Transverse colon (tissue), 4 donors: ENCODE measurements around the gene NEDD4L. TPM values are rescaled to one million over a fixed set of nuclear protein-coding genes. Genes with fewer than 3 reads are reported as not detected.

ENCODE experiments used
- DNase-seq: peaks from one replicate; pipeline ENCODE4 v3.0.0-alpha.2; 2019
- H3K27ac ChIP-seq, 4 donors: fragments of 200-600 bp; sonication (generic); 2 replicates each; pipeline ENCODE4 v1.5.1; 2016 to 2018; ENCODE audit warnings: inconsistent platforms in 4 of 4
- H3K27me3 ChIP-seq: fragments of 200-600 bp; sonication (generic); 2 replicates; pipeline ENCODE4 v1.5.1; 2017; ENCODE audit warnings: inconsistent platforms
- H3K36me3 ChIP-seq, 4 donors: fragments of 200-600 bp; sonication (generic); 2 replicates each; pipeline ENCODE4 v1.5.1; 2017 to 2019; ENCODE audit warnings: inconsistent platforms in 4 of 4
- H3K4me1 ChIP-seq, 4 donors: fragments of 200-600 bp; sonication (generic); 2 replicates each; pipeline ENCODE4 v1.5.1; 2017 to 2020; ENCODE audit warnings: inconsistent platforms in 4 of 4
- H3K4me3 ChIP-seq, 4 donors: fragments of 200-600 bp; sonication (generic); 1 replicate in 1 of 4; 2 replicates in 3 of 4; pipeline versions ENCODE4 v1.5.1 to v1.6.1; 2017 to 2019; ENCODE audit warnings: inconsistent platforms in 4 of 4
- H3K9me3 ChIP-seq, 2 donors: fragments of 200-600 bp; sonication (generic); 2 replicates each; pipeline ENCODE4 v1.5.1; 2017 to 2019; ENCODE audit warnings: inconsistent platforms in 2 of 2
- EP300 ChIP-seq: sonication (generic); formaldehyde crosslinking; IDR thresholded peaks from one replicate; pipeline ENCODE4 v1.6.1; 2017; ENCODE audit warnings: antibody characterized with exemption, low read depth
- POLR2A ChIP-seq: fragments of 450-650 bp; IDR thresholded peaks from one replicate; pipeline ENCODE4 v1.6.1; 2016; ENCODE audit warnings: antibody characterized with exemption, mild to moderate bottlenecking, moderate library complexity
- POLR2AphosphoS5 ChIP-seq, 3 donors: sonication (generic); formaldehyde crosslinking; IDR thresholded peaks; one replicate each; pipeline ENCODE4 v1.6.1; 2016; ENCODE audit warnings: antibody characterized with exemption in 3 of 3
- WGBS, 2 donors: methylation state at CpG; one replicate each; pipeline ENCODE4 v1.1.5; 2018; ENCODE audit warnings: low coverage in 1 of 2; 5-methylcytosine and 5-hydroxymethylcytosine counted together
- in situ Hi-C, 4 donors: fragments of 200-750 bp; cut with MboI; loops; one replicate each; pipeline versions ENCODE4 v1.15.0 to v1.15.1; 2017; ENCODE audit warnings: low sequenced_read_pairs in 3 of 4, low pct_ligation_motif_present in 1 of 4, low pct_unique_long_range_greater_than_20kb in 1 of 4
- intact Hi-C: fragments of 100-400 bp; cut with DNase I; formaldehyde crosslinking; loops from one replicate; pipeline ENCODE4 v1.15.1; 2023; ENCODE audit warnings: low total_unique reads
- total RNA-seq, 4 donors: library from RNA; depleted of rRNA; stranded (reverse); fragments of >200 nt; gene quantifications; one replicate each; pipeline ENCODE4 v1.1.0, GENCODE V29; 2016
- TF ChIP-seq, protein P1 (sequence below), 5 experiments: fragments of 200-600 bp in 3 of 5; fragments of 450-650 bp in 2 of 5; sonication (generic) in 3 of 5; IDR thresholded peaks; 1 replicate in 2 of 5; 2 replicates in 3 of 5; pipeline ENCODE4 v1.5.1; 2016 to 2017; ENCODE audit warnings: antibody characterized with exemption in 5 of 5, inconsistent platforms in 3 of 5, mild to moderate bottlenecking in 2 of 5, moderate library complexity in 1 of 5

The NEDD4L gene
- total RNA-seq, 4 donors from 2014 or later = 217 to 773 (median 305) TPM

DNA sequence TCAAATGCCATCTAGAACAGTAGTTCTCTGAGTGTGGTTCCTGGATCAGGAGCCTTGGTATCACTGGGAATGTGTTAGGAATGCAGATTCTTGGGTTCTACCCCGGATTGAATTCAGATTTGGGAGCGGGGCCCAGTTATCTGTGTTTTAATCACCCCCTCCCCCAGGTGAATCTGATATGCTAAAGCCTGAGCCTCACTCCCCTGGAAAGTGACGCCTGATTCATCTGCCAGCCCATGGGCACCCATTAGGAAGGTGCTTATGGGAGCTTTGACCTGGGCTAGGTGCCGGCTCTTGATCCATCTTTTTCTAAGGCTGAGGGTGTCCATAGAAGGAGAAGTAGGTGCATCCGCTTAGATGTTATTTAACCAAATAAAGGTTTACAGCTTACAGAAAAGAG lies 199.4 kb downstream of the NEDD4L start:
- intact Hi-C loops = no loop called here
- in situ Hi-C loops = no loop called here
- no peak overlapping the region for H3K4me3 ChIP-seq
- H3K4me1 ChIP-seq = peaks cover 12 to 47% (median 32%) of the 10 kb centered on the region in 4 donors
- H3K36me3 ChIP-seq = no peaks in the 10 kb centered on the region
- 78 to 83% methylated on average over 4 to 5 of the region's 5 CpGs for WGBS, 2 donors
- TF ChIP-seq POLR2AphosphoS5 (IDR thresholded peaks at IDR 0.05) (no peak), POLR2A (no peak)
- TF ChIP-seq, protein P1, sequence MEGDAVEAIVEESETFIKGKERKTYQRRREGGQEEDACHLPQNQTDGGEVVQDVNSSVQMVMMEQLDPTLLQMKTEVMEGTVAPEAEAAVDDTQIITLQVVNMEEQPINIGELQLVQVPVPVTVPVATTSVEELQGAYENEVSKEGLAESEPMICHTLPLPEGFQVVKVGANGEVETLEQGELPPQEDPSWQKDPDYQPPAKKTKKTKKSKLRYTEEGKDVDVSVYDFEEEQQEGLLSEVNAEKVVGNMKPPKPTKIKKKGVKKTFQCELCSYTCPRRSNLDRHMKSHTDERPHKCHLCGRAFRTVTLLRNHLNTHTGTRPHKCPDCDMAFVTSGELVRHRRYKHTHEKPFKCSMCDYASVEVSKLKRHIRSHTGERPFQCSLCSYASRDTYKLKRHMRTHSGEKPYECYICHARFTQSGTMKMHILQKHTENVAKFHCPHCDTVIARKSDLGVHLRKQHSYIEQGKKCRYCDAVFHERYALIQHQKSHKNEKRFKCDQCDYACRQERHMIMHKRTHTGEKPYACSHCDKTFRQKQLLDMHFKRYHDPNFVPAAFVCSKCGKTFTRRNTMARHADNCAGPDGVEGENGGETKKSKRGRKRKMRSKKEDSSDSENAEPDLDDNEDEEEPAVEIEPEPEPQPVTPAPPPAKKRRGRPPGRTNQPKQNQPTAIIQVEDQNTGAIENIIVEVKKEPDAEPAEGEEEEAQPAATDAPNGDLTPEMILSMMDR (IDR thresholded peaks at IDR 0.05) = no peak
- peak overlapping the region; percentile 64 to 73 (median 68) for H3K27ac ChIP-seq
- DNase-seq = no peak
- H3K27me3 ChIP-seq = no peaks in the 10 kb centered on the region
- H3K9me3 ChIP-seq = no peaks in the 10 kb centered on the region

GRCh38 chr18:58247363-58247834 lies 203.4 kb downstream of the NEDD4L start:
- peak overlapping the region; percentile 27 to 76 (median 64) for H3K27ac ChIP-seq
- no peaks in the 10 kb centered on the region for H3K9me3 ChIP-seq
- H3K4me3 ChIP-seq = peak overlapping the region in 1 of 4 donors; percentile 1
- intact Hi-C loops = no loop called here
- in situ Hi-C loops = no loop called here
- H3K4me1 ChIP-seq = peaks cover 6 to 37% (median 20%) of the 10 kb centered on the region in 4 donors
- H3K27me3 ChIP-seq = no peaks in the 10 kb centered on the region
- DNase-seq = no peak
- no peaks in the 10 kb centered on the region for H3K36me3 ChIP-seq
- TF ChIP-seq POLR2AphosphoS5 (IDR thresholded peaks at IDR 0.05) (peak in 2 of 3 donors; percentile 21 to 44), EP300 (no peak), POLR2A (no peak)
- TF ChIP-seq, protein P1 (IDR thresholded peaks at IDR 0.05) = no peak
- WGBS, 2 donors = 30 to 32% methylated on average over 5 to 20 of the region's 20 CpGs

DNA sequence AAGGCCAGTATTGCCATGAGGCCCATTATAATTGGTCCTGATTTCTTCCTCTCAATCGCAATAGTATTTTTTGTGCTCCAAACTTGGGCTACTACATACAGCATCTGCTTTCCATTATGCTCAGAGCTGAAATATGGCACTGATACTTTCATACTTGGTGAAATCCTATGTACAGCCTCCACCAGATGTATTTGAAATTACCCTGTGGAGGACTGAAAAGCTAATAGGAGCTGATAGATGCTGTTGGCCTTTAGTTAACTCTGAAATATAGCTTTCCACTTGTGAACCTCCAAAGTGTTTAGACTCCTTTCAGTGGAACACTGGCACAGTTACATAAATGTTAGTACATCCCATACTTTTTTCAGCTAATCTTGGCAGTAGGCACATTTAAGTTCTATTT lies 205.7 kb downstream of the NEDD4L start:
- peak overlapping the region in 1 of 4 donors; percentile 24 for H3K27ac ChIP-seq
- intact Hi-C loops (no loop called here), in situ Hi-C loops (no loop called here)
- TF ChIP-seq, protein P1 (IDR thresholded peaks at IDR 0.05) = no peak
- no peak for TF ChIP-seq POLR2AphosphoS5 (IDR thresholded peaks at IDR 0.05)
- no peak for TF ChIP-seq EP300
- TF ChIP-seq POLR2A = no peak
- H3K27me3 ChIP-seq = no peaks in the 10 kb centered on the region
- peaks cover 0 to 22% (median 9%) of the 10 kb centered on the region in 4 donors for H3K4me1 ChIP-seq
- 75 to 94% methylated on average over 1 of the region's 1 CpG for WGBS, 2 donors
- H3K36me3 ChIP-seq = no peaks in the 10 kb centered on the region
- no peak overlapping the region for H3K4me3 ChIP-seq
- no peak for DNase-seq
- H3K9me3 ChIP-seq = no peaks in the 10 kb centered on the region

- Histone ChIP-seq H3K36me3 (no peaks in the 10 kb centered on the region), H3K4me1 (peaks cover 0 to 22% (median 9%) of the 10 kb centered on the region in 4 donors), H3K4me3 (no peak overlapping the region), H3K27ac (peak overlapping the region in 3 of 4 donors; percentile 25 to 42 (median 26)), H3K9me3 (no peaks in the 10 kb centered on the region), H3K27me3 (no peaks in the 10 kb centered on the region)
- WGBS, 2 donors = 74 to 90% methylated on average over 2 of the region's 2 CpGs
- no peak for DNase-seq
- TF ChIP-seq POLR2AphosphoS5 (IDR thresholded peaks at IDR 0.05) (no peak), EP300 (no peak), POLR2A (no peak)
- TF ChIP-seq, protein P1 (IDR thresholded peaks at IDR 0.05) = no peak
- in situ Hi-C loops (no loop called here), intact Hi-C loops (no loop called here)
These were observed 207.4 kb downstream of the NEDD4L start for GRCh38 chr18:58251416-58251815.
